GM19328 (cell line): Measurements from ENCODE around the gene ACP6.
"Not testable (repeated sequence)": the region's sequence is repeated elsewhere in the genome, so short reads cannot be mapped to it uniquely, and the experiment has no call there.

Source experiments
- ATAC-seq: cut with Tn5 transposase; IDR thresholded peaks from one replicate; pipeline ENCODE4 v1.9.1; 2021; ENCODE audit warnings: mild to moderate bottlenecking, moderate library complexity; ENCODE audit not compliant: unreplicated experiment

The ACP6 gene

DNA sequence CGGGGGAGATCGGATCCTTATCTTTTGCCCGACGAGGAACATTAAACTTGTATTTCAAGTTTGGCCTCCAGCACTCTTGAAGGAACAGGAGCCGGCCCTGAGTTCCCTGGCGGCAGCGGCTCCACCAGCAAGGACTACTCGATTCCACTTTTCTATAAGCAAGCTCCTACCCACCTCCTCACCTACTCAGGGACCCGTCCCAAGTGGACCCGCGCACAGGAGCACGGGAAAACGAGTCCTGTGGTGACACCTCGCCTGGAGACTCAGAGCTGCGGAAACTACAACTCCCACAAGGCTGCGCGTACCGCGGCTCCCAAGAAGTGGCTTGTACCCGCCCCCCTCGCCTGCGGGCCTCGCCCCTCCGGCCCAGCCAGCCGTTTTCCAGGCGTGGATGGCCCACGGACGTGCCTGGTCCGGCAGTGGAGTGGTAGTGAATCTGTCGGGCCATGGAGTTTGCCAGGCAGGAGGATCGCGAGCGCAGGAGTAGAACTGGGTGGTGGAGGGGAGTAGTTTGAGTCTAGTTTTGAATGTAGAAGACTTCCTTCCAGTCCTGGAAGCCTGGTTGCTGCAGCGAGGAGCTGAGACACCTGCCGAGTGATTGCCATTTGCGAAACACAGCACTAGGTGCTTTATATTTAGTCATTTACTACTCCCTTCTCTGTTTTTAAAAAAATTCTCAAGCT, at the start of gene ACP6:
ACP6 (minus strand) TSS at position 206 of the 683 bp plus-strand sequence. CDS start 476 bp downstream, outside the sequence.
- peak; percentile 92 for ATAC-seq

DNA sequence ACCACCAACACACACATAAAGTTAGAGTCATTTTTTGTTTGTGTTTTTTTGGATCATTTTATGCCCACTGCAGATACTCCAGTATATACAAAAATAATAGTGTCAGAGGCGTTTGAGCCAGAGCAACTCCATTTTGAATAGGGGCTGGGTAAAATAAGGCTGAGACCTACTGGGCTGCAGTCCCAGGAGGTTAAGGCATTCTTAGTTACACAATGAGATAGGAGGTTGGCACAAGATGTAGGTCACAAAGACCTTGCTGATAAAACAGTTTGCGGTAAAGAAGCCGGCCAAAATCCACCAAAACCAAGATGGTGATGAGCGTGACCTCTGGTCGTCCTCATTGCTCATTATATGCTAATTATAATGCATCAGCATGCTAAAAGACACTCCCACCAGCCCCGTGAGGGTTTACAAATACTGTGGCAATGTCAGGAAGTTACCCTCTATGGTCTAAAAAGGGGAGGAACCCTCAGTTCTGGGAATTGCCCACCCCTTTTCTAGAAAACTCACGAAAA, 49.4 kb upstream of the ACP6 start:
- ATAC-seq: no peak

DNA sequence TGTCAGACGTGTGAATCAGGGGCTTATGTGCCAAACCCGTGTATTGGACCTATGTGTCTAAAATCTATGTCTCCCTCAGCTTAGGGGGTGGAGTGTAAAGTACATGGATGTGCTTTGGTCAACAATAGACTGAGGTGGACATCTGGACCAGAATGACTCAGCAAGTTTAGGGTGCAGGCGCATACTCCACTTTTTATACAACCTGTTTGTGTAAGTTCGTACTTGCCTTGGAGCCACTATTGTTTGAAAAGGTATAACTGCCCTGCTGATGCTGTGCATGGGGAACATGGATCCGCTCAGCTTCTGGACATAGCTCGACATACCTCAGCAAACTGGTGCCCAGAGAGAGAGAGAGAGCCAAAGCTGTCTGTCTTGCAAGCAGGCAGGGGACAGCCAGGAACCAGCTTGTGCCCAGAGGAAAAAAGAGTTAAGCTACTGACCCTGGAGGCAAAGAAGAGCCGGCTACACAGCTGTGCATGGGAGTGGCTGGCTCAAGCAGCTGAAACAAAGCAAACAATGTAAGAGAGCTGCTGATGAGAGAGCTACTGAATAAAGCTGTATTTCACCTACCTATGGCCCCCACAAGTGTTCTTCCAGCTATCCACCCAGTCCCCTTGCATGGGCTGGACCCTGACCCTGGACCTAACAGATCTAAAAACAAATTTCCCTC, 48.8 kb upstream of the ACP6 start:
- no peak for ATAC-seq

DNA sequence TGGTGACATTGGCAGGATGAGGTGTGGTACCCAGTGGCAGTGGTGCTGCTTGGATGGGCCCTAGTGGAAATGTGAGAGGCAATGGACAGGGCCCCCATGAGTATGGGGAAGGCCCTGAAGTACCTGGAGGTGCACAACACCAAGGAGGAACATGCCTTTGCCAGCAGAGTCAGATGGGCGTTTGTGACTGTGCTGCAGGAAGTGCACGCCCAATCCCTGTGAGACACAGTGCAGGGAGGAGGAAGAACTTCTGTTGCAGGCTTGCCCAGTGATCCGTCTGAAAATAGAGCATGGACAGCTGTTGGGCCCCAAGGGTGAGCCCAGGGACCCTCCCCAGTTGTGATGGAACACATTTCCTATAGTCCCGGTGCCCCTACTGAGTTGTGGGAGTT, 47.4 kb upstream of the ACP6 start:
- no peak for ATAC-seq

DNA sequence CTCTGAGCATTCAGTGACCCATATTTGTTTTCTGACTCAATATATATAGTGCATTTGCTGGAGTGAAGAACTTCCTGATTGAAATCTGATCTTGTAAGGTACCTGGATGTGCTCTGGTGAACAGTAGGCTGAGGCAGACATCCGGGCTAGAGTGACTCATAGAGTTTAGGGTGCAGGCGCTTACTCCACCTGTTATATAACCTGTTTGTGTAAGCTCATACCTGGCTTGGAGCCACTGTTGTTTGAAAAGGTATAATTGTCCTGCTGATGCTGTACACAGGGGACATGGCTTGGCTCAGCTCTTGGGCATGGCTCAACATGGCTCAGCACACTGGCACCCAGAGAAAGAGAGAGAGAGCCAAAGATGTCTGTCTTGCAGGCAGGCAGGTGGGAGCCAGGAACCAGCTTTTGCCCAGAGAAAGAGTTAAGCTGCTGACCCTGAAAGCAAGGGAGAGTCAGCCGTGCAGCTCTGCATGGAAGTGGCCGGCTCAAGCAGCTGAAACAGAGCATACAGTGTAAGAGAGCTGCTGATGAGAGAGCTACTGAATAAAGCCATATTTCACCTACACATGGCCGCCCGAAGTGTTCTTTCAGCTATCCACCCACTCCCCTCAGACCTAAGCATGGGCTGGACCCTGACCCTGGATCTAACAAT, 46.9 kb upstream of the ACP6 start:
- ATAC-seq: no peak

DNA sequence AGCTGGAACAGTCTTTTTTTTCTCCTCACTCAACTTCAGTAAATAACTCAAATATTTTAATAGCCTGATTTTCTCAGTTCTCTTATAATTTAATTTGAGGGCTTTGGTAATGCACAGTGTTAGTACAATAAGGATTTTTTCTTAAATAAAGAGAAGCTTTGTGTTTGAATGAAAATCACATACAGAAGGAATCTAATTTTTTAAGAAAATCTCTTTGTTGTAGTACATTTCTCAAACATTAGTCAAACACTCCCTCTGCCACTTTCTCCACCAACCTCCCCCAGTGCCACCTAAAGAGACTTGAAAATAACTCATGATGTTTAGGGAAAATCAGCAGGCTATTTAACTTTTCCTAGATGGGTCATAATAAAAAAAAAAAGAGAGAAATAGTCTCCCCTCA, 42.3 kb upstream of the ACP6 start:
- ATAC-seq: no peak

DNA sequence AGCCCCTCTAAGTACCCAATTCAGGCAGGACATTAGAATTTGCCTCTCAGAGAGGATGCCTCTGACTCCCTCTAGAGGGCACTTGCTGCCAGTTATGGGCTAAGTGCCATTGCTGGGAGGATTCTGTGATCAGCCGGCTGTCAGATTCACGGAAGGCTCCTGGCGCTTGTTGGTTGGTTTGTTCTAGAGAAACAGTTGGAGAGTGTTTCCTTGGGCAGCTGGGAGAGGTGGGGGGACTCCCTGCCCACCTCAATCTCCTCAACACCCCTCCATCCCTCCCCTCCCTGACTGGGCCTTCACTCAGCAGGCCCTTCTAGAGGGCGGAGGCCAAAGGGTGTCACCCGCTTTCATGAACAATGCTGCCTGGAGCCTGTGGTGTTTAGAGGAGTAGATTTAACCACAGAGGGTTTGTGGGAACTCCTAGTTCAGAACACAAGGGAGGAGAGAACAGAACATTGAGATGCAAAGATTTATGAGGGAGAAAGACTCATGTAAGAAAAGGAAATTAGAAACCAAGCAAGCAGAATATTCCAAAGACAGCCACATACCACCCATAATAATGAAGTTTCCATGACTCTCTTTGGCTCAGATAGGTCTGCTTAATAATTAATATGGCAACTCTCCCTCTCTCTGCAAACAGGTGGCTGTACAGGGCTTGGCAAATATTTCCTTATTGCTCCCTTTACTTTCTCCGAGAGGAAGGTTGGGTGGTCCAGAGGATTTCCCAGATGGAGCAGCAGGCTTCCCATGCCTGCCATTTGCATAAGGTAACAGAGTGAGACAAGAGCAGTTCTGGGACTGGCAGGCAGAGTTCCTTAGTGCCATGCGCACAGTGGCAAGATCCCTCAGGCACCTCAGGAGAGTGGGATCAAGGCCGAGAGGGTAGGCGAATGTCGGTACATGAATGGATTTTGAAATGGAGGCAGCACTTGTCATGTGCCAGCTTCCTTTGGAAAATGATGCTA, 30.0 kb upstream of the ACP6 start:
- ATAC-seq: no peak

DNA sequence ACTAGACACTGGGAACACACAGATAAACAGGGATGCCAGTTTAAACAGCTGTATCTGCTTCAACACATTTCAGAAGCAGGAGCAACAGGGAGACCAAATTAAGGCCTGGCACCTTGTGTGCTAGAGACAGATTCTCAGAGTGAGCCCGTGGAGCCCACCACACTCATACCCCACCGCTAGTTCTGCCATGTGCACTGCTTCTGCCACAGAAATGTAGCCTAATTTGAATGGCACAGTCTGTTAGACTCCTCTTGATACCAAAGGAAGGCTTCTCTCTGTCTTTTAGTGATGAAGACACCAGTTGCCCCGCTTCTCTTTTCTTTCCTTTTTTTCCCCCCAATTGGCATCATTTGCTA, 29.3 kb upstream of the ACP6 start:
- ATAC-seq: no peak

DNA sequence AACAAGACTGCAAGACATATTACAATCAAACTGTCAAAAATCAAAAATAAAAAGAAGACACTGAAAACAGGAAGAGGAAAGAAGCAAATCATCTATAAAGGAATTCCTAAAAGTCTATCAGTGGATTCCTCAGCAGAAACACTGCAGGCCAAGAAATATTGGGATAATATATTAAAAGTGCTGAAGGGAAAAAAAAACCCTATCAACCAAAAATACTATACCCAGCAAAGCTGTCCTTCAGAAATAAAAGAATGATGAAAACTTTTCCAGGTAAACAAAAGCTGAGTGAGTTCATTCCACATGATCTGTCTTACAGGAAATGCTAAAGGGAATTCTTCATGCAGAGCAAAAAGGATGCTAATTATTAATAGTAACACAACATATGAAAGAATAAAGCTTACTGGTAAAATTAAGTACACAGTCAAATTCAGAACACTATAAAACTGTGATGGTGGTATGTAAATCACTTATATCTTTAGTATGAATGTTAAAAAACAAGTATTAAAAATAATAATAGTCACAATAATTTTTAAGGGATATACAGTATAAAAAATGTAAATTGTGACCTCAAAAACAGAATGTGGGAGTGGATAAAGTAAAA, 12.9 kb upstream of the ACP6 start:
- ATAC-seq: no peak

DNA sequence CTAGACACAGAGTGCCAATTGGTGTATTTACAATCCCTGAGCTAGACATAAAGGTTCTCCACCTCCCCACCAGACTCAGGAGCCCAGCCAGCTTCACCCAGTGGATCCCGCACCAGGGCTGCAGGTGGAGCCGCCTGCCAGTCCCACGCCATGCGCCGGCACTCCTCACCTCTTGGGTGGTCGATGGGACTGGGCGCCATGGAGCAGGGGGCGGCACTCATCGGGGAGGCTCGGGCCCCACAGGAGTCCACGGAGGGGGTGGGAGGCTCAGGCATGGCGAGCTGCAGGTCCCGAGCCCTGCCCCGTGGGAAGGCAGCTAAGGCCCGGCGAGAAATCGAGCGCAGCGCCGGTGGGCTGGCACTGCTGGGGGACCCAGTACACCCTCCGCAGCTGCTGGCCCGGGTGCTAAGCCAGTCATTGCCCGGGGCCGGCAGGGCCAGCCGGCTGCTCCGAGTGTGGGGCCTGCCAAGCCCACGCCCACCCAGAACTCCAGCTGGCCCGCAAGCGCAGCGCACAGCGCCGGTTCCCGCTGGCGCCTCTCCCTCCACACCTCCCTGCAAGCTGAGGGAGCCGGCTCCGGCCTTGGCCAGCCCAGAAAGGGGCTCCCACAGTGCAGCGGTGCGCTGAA, 10.4 kb upstream of the ACP6 start:
- not testable (repeated sequence) for ATAC-seq

DNA sequence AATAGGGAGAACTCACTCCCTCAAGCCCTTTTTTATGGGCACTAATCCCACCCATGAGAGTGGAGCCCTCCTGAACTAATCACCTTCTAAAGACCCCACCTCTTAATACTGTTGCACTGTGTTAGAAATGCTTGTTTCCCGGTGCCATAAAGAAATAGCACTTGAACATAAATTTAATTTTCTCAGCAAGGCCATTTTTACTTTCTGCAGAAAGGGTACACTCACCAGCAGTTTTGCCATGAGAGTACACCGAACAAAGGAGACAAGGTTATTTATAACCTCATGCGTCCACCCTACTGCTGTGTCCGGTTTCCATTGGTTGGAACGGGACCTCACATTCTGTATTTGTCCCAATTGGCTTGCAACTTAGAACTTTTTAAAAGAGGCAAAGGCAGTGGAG, 7.4 kb upstream of the ACP6 start:
- ATAC-seq: not testable (repeated sequence)

DNA sequence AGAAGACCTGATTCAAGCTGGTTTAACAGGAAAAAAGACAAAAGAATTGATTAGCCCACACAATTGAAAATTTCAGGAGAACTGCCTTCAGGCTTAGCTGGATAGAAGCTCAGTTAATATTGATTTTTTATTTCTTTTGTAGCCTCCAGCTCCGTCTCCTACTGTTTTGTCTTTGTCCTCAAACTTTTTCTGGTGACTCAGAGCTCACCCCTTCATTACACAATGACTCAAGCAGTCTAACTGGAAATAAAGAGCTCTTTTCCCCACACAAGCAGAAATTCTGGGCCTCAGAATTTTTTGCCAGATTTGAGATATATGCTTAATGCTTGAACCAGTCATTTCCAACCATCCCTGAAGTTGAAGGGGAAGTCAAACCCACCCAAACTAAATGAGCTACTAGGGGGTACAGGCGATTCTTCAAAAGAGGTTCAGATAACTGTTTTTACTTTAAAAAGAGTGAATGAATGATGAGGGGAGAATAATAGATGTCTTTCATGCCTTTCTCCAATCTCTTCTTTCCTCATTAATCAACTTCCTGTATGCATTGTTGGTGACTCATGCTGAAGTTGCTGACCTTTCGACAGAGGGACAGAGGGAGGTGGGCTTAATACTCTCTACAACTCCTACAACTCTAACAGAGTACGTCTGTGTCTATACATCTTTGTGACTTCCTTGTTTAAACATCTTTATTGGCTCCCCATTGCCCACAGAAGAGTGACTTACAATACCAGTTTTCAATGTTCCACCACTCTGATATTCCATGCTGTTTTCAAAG, 6.2 kb upstream of the ACP6 start:
- ATAC-seq: no peak

DNA sequence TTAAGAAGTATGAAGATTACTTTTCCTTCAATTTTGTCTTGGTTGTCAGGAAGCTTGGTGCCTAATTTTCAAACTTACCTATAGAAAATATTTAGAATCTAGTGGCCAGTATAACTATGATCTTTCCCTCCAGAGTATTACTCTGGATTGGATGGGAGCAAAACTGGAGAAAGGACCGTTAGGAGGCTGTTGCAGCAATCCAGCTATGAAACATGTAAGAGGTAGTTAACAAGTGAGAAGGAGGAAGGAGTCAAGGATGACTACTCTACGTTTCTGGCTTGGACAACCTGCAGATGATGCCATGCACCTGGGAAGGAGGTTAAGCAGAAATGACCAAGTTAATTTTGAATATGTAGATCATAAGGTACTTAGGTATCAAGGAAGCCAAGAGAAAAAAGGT, 3.5 kb upstream of the ACP6 start:
- no peak for ATAC-seq

DNA sequence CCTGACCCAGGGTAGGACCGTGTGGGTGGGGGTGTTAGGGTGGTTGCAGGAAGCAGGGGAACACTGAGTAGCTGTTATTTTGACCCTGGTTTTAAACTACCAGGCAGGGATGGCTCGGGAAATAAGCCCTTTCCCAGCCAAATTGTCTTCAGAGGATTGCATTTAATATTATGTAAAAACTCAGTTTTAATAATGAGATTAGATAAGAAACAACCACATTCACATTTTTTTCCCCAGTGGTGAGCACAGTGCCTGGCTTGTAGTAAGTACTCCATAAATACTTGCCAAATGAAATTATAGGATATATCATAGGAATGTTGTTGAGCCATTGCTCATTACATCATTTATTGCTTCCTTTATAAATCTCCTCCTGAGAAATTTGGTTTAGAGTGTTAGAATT, 3.1 kb upstream of the ACP6 start:
- no peak for ATAC-seq

DNA sequence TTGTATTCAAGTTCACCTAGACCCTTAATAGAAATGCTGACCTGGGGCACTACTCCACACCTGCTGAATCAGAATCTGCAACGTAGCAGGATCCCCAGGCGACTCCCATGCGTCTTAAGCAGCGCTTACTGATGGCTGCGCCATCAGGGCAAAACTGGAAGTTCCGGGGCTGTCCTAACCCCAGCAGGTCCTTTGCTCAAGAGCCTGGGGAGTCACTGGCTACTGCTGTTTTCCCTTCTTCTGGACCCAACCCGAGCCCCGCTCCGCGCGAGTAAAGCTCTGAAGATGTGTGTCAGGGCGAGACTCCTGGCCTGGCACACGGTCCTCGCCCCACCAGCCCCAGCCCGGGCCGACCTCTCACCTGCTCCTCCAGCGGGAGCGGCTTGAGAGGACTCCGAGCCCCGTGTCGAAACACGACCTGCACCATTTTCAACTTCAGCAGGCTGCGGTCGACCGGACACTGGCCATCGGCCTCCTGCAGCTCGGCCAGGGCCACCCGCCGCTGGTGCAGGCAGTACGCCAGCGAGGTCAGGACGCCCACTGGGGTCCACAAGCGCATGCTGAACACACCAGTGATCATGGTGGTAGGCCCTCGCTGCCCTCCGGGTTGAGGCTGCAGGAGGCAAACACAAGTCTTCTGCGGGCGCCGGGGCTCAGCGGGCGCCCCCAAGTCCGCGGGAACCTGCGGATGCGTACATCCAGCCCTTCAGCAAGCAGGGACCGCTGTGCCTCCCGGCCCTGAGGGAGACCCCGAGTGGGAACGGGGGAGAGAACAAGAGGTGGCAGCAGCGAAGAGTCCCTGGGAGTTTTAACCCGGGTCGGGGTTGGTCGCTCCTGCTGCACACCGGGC, 630 bp downstream of the ACP6 start:
- ATAC-seq: peak; percentile 35

DNA sequence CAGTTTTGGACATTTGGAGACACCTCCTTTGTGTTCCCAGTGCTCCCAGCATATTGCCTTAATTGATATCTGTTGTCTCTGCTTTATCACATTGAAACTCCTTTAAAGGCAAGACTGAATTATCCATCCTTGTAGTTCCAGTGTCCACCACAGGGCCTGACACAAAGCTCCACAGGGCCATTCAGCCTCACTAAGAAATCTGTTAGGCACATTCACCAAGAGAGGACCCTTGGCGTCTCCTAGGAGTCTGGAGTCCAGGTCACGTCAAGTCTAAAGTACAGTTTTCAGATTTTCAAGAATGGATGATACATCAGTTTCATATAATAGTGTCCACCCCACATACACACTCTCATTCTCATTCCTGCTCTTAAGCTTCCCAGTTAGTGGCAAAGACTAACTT, 4.8 kb downstream of the ACP6 start:
- ATAC-seq: no peak

DNA sequence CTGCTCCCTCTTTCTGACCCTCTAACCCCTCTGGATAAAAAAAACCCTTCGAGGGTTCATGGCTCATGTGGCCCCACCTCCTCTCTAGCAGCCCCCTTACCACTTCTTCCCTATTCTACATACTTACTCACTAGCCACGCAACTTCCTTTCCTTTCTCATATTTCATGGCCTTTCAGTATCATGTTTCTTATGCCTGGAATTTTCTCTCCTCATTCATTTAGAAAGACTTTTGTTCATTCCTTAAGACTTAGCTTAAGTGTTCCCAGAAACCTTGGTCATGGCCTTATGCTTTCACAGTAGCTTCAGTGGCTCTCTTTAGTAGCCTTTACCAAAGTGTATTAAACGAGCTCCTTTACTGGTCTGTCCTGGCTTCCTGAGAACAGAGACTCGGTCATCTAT, 6.1 kb downstream of the ACP6 start:
- ATAC-seq: no peak

DNA sequence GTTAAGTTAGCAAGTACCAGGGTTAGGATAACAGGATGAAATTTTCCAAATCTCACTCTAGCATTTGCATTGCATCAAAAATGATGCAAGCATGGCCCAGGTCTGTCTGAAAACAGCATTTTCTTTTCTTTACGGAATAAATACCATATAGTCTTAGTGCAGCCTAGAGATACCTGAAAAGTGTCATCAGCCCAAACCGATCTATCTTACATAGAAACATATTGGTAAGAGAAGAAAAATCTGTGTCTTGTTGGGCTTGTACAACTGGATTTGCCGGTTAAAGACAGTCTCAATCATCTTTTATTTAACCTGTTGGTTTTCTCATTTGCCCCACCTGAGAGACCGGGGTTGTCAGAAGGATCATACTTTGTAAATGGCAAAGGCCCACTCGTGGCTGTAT, 15.8 kb downstream of the ACP6 start:
- ATAC-seq: no peak
